ENCODE results near the gene CIB1. TPM values are rescaled to one million over a fixed set of nuclear protein-coding genes. Genes with fewer than 3 reads are reported as not detected.

CIB1 gene
- polyA plus RNA-seq, 1 experiment = 40.4 TPM

DNA sequence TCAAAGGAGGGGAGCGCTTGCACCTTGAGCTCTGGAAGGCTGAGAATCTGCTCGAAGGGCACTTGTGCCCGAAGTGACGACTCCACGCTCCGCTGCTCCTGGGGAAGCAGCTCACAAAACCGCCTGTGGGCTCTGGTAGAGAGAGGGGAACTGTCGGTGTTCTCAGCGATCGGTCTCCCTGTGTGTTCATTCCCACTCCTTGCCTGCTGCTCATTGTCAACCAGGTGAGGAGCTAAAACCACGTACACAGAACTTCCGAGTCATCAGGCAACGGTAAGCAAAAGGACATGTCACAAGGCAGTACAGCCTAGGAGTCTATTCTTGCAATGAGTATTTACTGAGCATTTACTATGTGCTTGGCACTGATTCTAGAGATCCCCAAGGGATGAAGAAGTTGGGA is 1.5 kb downstream of the CIB1 start:
- Histone ChIP-seq H3K27me3 (ENCODE audit: control insufficient read depth, insufficient read depth, low read length) (no peaks in the 10 kb centered on the region), H3K4me3 (ENCODE audit: low read depth, low read length) (no peak overlapping the region; the same call in 1 of the 2 replicates), H3K27ac (ENCODE audit: low read depth, low read length) (no peak overlapping the region), H3K9me3 (ENCODE audit: control insufficient read depth, insufficient read depth, low read length) (no peaks in the 10 kb centered on the region; the same call in 1 of the 2 replicates)
- POLR2A ChIA-PET = interaction anchor here (0.5 kb wide), 1 partner anchor 354 kb away, joined by 5 read pairs; no protein-coding TSS in a partner anchor
- TF ChIP-seq, protein P1, sequence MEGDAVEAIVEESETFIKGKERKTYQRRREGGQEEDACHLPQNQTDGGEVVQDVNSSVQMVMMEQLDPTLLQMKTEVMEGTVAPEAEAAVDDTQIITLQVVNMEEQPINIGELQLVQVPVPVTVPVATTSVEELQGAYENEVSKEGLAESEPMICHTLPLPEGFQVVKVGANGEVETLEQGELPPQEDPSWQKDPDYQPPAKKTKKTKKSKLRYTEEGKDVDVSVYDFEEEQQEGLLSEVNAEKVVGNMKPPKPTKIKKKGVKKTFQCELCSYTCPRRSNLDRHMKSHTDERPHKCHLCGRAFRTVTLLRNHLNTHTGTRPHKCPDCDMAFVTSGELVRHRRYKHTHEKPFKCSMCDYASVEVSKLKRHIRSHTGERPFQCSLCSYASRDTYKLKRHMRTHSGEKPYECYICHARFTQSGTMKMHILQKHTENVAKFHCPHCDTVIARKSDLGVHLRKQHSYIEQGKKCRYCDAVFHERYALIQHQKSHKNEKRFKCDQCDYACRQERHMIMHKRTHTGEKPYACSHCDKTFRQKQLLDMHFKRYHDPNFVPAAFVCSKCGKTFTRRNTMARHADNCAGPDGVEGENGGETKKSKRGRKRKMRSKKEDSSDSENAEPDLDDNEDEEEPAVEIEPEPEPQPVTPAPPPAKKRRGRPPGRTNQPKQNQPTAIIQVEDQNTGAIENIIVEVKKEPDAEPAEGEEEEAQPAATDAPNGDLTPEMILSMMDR (IDR thresholded peaks at IDR 0.05; ENCODE audit: low read depth, low read length) = no peak
- CTCF ChIA-PET = interaction anchor here (0.6 to 4.8 kb wide), 10 partner anchors 10 to 724 kb away, joined by 3 to 36 read pairs (median 4); partner anchors contain the start of gene SEMA4B
- no peak for DNase-seq (ENCODE audit: low read depth, low spot score)

DNA sequence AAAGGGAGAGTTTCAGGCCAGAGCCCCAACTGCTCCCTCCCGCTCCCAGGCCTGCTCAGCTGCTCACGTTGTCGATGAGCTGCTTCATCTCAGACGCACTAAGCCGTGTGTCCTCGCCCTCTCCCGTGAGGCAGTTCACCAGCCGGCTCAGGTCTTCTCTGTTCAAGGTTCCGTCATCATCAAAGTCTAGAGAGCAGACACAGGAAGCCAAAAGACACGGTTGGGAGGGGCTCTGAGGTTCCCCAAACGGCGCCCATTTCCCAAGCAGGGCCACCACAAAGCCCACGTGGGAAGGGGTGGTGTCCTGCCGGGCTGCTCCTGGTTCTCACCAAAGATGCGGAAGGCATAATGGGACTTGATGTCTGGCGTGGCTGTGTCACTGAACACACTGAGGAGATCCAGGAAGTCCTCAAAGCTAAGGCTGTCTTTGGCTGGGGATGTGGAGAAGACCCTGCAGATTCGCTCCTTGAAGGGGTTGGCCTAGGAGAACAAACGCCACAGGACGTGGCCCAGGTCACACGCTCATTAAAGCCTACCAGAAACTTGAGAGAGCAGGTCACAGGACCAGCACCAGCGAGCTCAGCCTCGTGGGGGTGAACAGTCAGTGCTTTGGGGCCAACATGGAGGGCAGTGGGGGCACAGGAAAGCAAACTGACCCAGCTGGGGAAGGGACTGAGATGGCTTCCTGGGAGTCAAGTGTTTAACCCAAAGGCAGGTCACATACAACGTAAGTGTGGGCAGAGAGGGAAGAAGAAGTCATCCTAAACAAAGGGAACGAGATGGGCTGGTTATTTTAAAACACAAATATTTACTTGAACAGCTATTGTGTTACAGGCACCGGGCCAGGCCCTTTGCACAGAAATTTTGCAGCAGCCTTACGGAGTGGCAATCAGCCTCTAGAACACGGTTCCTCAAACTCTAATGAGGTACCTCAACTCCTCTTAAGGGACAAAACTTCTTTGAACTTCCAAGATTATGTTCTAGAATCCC is 2.4 kb downstream of the CIB1 start:
- Histone ChIP-seq H3K27me3 (ENCODE audit: control insufficient read depth, insufficient read depth, low read length) (no peaks in the 10 kb centered on the region), H3K27ac (ENCODE audit: low read depth, low read length) (no peak overlapping the region), H3K4me3 (ENCODE audit: low read depth, low read length) (no peak overlapping the region), H3K9me3 (ENCODE audit: control insufficient read depth, insufficient read depth, low read length) (no peaks in the 10 kb centered on the region; the same call in 1 of the 2 replicates)
- CTCF ChIA-PET = interaction anchor here (1.0 to 4.8 kb wide), 3 partner anchors 9 to 19 kb away, joined by 3 to 36 read pairs (median 6); no protein-coding TSS in a partner anchor
- TF ChIP-seq, protein P1 (IDR thresholded peaks at IDR 0.05; ENCODE audit: low read depth, low read length) = no peak
- no peak for DNase-seq (ENCODE audit: low read depth, low spot score)
- POLR2A ChIA-PET = no interaction called here

DNA sequence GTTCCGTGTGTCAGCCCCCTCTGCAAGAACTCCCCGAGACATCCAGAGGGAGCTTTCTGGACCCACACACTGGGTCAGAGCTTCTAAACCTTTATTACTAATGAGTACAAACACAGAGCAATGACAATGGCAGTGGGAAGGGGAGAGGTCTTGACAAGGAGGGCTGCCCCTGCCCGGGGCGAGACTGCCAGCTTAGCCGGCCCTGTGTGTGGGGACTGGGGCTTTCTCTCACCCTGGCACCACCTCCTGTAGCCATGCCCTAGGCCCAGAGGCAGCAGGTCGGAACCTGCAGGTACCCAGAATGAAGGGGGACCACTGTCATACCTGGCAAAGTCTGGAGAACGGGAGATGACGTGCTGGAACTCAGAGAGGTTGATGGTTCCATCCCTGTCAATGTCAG is 3.1 kb downstream of the CIB1 start:
- ChIA-PET CTCF (interaction anchor here (4.8 kb wide), 1 partner anchor 9 kb away, joined by 36 read pairs; no protein-coding TSS in a partner anchor), POLR2A (no interaction called here)
- TF ChIP-seq, protein P1 (IDR thresholded peaks at IDR 0.05; ENCODE audit: low read depth, low read length) = no peak
- H3K4me3 ChIP-seq (ENCODE audit: low read depth, low read length) = no peak overlapping the region
- no peaks in the 10 kb centered on the region for H3K27me3 ChIP-seq (ENCODE audit: control insufficient read depth, insufficient read depth, low read length)
- no peak overlapping the region for H3K27ac ChIP-seq (ENCODE audit: low read depth, low read length)
- DNase-seq (ENCODE audit: low read depth, low spot score) = no peak
- no peaks in the 10 kb centered on the region; the same call in 1 of the 2 replicates for H3K9me3 ChIP-seq (ENCODE audit: control insufficient read depth, insufficient read depth, low read length)

DNA sequence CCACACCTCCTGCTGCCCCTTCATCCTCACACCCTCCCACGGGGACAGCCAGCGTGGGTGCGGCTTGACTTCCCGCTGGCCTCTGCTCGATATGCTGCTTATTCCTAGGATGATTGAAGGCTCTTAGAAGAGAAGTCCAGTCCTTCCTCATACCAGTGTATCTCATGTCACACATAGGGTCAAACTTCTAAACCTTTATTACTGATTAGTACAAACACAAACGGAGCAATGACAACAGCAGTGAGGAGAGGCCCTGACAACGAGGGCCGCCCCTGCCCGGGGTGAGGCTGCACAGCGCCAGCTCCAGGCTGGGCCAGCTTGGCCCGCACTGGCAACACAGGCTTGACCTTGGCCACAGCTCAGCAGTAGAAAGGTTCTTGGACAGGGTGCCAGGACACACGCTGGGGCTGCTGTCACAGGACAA is 3.7 kb downstream of the CIB1 start:
- no peak for DNase-seq (ENCODE audit: low read depth, low spot score)
- ChIA-PET CTCF (interaction anchor here (4.8 kb wide), 1 partner anchor 8 kb away, joined by 36 read pairs; no protein-coding TSS in a partner anchor), POLR2A (no interaction called here)
- no peak overlapping the region for H3K4me3 ChIP-seq (ENCODE audit: low read depth, low read length)
- no peaks in the 10 kb centered on the region for H3K27me3 ChIP-seq (ENCODE audit: control insufficient read depth, insufficient read depth, low read length)
- H3K27ac ChIP-seq (ENCODE audit: low read depth, low read length) = no peak overlapping the region
- H3K9me3 ChIP-seq (ENCODE audit: control insufficient read depth, insufficient read depth, low read length) = no peaks in the 10 kb centered on the region; the same call in 1 of the 2 replicates
- TF ChIP-seq, protein P1 (IDR thresholded peaks at IDR 0.05; ENCODE audit: low read depth, low read length) = no peak

DNA sequence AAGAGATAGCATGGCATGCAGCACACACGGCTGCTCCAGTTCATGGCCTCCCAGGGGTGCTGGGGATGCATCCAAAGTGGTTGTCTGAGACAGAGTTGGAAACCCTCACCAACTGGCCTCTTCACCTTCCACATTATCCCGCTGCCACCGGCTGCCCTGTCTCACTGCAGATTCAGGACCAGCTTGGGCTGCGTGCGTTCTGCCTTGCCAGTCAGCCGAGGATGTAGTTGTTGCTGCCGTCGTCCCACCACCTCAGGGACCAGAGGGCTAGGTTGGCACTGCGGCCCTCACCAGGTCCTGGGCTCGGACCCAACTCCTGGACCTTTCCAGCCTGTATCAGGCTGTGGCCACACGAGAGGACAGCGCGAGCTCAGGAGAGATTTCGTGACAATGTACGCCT is 4.8 kb downstream of the CIB1 start:
- POLR2A ChIA-PET = no interaction called here

More for the DNA sequence above, 4.8 kb downstream of the CIB1 start:
- TF ChIP-seq, protein P1 (IDR thresholded peaks at IDR 0.05; ENCODE audit: low read depth, low read length) = no peak
- Histone ChIP-seq H3K4me3 (ENCODE audit: low read depth, low read length) (no peak overlapping the region), H3K9me3 (ENCODE audit: control insufficient read depth, insufficient read depth, low read length) (no peaks in the 10 kb centered on the region; the same call in 1 of the 2 replicates), H3K27ac (ENCODE audit: low read depth, low read length) (no peak overlapping the region), H3K27me3 (ENCODE audit: control insufficient read depth, insufficient read depth, low read length) (no peaks in the 10 kb centered on the region)
- no peak for DNase-seq (ENCODE audit: low read depth, low spot score)
- CTCF ChIA-PET = no interaction called here

All from AG04450 (cell line).